HepG2 (cell line): ENCODE data around the gene TMEM62. TPM values are rescaled to one million over a fixed set of nuclear protein-coding genes. Genes with fewer than 3 reads are reported as not detected.
A peak's percentile ranks its signal among the peaks of the same experiment; 100 is the strongest.

Source experiments
- ADNP ChIP-seq: sonication (generic); formaldehyde crosslinking; IDR thresholded peaks from 2 replicates; pipeline ENCODE4 v1.4.0; 2020; ENCODE audit warnings: missing genetic modification reagents
- FOSL1 ChIP-seq: sonication (generic); formaldehyde crosslinking; IDR thresholded peaks from 2 replicates; pipeline ENCODE4 v1.9.0; 2021; ENCODE audit warnings: missing genetic modification reagents, borderline replicate concordance
- GLI4 ChIP-seq: sonication (generic); formaldehyde crosslinking; IDR thresholded peaks from 2 replicates; pipeline ENCODE4 v1.5.1; 2020; ENCODE audit warnings: missing genetic modification reagents, mild to moderate bottlenecking, moderate library complexity, borderline replicate concordance
- IKZF1 ChIP-seq: fragments of 450-650 bp; IDR thresholded peaks from 2 replicates; pipeline ENCODE4 v1.7.1; 2016
- POLR2A ChIP-seq, 2 experiments: IDR thresholded peaks; 2 replicates each; pipeline ENCODE4 v1.6.1; 2011; ENCODE audit warnings: low read depth in 2 of 2, low read length in 2 of 2, mild to moderate bottlenecking in 1 of 2, moderate library complexity in 1 of 2; ENCODE audit not compliant: insufficient read depth in 1 of 2
- RBAK ChIP-seq: sonication (generic); formaldehyde crosslinking; IDR thresholded peaks from 2 replicates; pipeline ENCODE4 v1.5.1; 2020; ENCODE audit warnings: mild to moderate bottlenecking, missing genetic modification reagents
- SIX4 ChIP-seq: sonication (generic); formaldehyde crosslinking; IDR thresholded peaks from 2 replicates; pipeline ENCODE4 v1.4.0; 2020; ENCODE audit warnings: missing genetic modification reagents
- TAF1 ChIP-seq: sonication (generic); formaldehyde crosslinking; IDR thresholded peaks from 2 replicates; pipeline ENCODE4 v1.4.0; 2020; ENCODE audit warnings: missing genetic modification reagents
- ZNF24 ChIP-seq: fragments of 450-650 bp; IDR thresholded peaks from 2 replicates; pipeline ENCODE4 v1.6.1; 2017; ENCODE audit warnings: antibody characterized with exemption, mild to moderate bottlenecking
- ZNF83 ChIP-seq: sonication (generic); formaldehyde crosslinking; IDR thresholded peaks from 2 replicates; pipeline ENCODE4 v1.4.0; 2020; ENCODE audit warnings: missing genetic modification reagents, mild to moderate bottlenecking, borderline replicate concordance
- ZNF883 ChIP-seq: sonication (generic); formaldehyde crosslinking; IDR thresholded peaks from 2 replicates; pipeline ENCODE4 v1.5.1; 2020; ENCODE audit warnings: mild to moderate bottlenecking, missing genetic modification reagents; ENCODE audit errors: not compliant biosample characterization
- ZSCAN20 ChIP-seq: sonication (generic); formaldehyde crosslinking; IDR thresholded peaks from 2 replicates; pipeline ENCODE4 v1.4.0; 2020; ENCODE audit warnings: missing genetic modification reagents, mild to moderate bottlenecking, borderline replicate concordance
- ZSCAN21 ChIP-seq: sonication (generic); formaldehyde crosslinking; IDR thresholded peaks from 2 replicates; pipeline ENCODE4 v1.8.0; 2022; ENCODE audit warnings: mild to moderate bottlenecking, missing genetic modification reagents, moderate library complexity, borderline replicate concordance
- ZZZ3 ChIP-seq: sonication (generic); formaldehyde crosslinking; IDR thresholded peaks from 2 replicates; pipeline ENCODE4 v1.4.0; 2020; ENCODE audit warnings: missing genetic modification reagents, mild to moderate bottlenecking, borderline replicate concordance
- polyA plus RNA-seq, 8 experiments: library from polyadenylated mRNA; depleted of rRNA in 3 of 8; stranded (reverse) in 7 of 8; unstranded in 1 of 8; fragments of >200 nt; fragmentation: Illumina TruSeq in 4 of 8; extraction: Trizol in 4 of 8; gene quantifications; 2 replicates each; pipeline versions ENCODE4 v1.2.1 to v1.2.3, GENCODE V29; 2011 to 2016; ENCODE audit warnings: low read depth in 4 of 8, missing spikeins in 1 of 8, mixed read lengths in 1 of 8; ENCODE audit not compliant: insufficient read depth in 1 of 8
- total RNA-seq, 5 experiments: library from RNA; depleted of rRNA; stranded (reverse); fragments of >200 nt; fragmentation: Illumina TruSeq; extraction: Trizol; gene quantifications; 2 replicates each; pipeline ENCODE4 v1.2.3, GENCODE V29; 2016; ENCODE audit warnings: low read depth in 1 of 5
- TF ChIP-seq, protein P1 (sequence below): sonication (generic); formaldehyde crosslinking; IDR thresholded peaks from 2 replicates; pipeline ENCODE4; 2020; ENCODE audit warnings: missing genetic modification reagents, mild to moderate bottlenecking, borderline replicate concordance
- TF ChIP-seq, protein P2 (sequence below): IDR thresholded peaks from 2 replicates; pipeline ENCODE4 v1.6.1; 2018; ENCODE audit warnings: missing genetic modification reagents, mild to moderate bottlenecking, missing compliant biosample characterization
- TF ChIP-seq, protein P3 (sequence below): sonication (generic); formaldehyde crosslinking; IDR thresholded peaks from 2 replicates; pipeline ENCODE4 v1.9.0; 2021; ENCODE audit warnings: missing genetic modification reagents, borderline replicate concordance
- TF ChIP-seq, protein P4 (sequence below): sonication (generic); formaldehyde crosslinking; conservative IDR thresholded peaks from 2 replicates; pipeline ENCODE4 v1.4.0; 2020; ENCODE audit warnings: missing genetic modification reagents
- TF ChIP-seq, protein P5 (sequence below): sonication (generic); formaldehyde crosslinking; conservative IDR thresholded peaks from 2 replicates; pipeline ENCODE4 v1.8.0; 2022; ENCODE audit warnings: missing genetic modification reagents

TMEM62 gene
- total and polyA plus RNA-seq, 2 of the 13 experiments (the other 11 are each of a cell fraction or from before 2014, with no cell fraction given): 14.2 to 20.9 TPM

DNA sequence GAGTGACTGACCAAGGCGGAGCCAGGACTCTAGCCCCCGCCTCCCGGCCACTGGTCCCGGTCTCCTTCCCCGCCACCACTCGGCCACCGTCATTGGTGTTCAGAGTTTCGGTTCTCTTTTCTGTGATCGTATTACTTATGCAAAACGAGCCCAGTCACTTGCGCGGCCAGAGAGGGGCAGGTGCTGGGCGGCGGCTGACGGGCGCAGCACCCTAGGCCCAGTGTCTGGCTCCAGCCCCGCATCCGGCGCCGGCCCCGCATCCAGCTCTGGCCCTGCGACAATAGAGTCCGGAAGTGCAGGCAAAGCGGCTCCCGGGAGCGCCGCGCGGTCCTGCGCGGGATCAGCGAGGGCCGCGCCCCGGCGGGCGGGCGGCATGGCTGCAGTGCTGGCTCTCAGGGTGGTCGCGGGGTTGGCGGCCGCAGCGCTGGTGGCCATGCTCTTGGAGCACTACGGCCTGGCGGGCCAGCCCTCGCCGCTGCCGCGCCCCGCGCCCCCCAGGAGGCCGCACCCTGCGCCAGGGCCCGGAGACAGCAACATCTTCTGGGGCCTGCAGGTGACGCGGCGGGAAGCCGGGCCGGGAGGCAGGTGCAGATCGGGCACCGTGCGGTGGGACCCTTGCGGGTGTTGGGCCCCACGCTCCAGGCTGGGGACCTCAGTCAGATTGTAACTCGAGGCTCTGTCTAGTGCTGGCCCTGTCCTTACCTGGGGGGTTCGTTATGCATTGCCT is at the start of gene TMEM62 (continued):
- TF ChIP-seq, protein P1, sequence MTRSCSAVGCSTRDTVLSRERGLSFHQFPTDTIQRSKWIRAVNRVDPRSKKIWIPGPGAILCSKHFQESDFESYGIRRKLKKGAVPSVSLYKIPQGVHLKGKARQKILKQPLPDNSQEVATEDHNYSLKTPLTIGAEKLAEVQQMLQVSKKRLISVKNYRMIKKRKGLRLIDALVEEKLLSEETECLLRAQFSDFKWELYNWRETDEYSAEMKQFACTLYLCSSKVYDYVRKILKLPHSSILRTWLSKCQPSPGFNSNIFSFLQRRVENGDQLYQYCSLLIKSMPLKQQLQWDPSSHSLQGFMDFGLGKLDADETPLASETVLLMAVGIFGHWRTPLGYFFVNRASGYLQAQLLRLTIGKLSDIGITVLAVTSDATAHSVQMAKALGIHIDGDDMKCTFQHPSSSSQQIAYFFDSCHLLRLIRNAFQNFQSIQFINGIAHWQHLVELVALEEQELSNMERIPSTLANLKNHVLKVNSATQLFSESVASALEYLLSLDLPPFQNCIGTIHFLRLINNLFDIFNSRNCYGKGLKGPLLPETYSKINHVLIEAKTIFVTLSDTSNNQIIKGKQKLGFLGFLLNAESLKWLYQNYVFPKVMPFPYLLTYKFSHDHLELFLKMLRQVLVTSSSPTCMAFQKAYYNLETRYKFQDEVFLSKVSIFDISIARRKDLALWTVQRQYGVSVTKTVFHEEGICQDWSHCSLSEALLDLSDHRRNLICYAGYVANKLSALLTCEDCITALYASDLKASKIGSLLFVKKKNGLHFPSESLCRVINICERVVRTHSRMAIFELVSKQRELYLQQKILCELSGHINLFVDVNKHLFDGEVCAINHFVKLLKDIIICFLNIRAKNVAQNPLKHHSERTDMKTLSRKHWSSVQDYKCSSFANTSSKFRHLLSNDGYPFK: no peak
- TF ChIP-seq SIX4 (CRISPR knock-in tag) (peak; percentile 56; the same call in 1 of the 2 replicates), TAF1 (peak; percentile 82), GLI4 (CRISPR knock-in tag) (no peak), ZNF883 (CRISPR knock-in tag) (peak; percentile 79), POLR2A (IDR thresholded peaks at IDR 0.05; ENCODE audit: insufficient read depth in 1 of 2, low read depth in 2 of 2, low read length in 2 of 2) (peak; percentile 72 to 80), RBAK (0 out of 2 replicates have a peak, but pooled peaks have one; percentile 10), ZSCAN21 (CRISPR knock-in tag) (no peak), IKZF1 (no peak), ZNF83 (CRISPR knock-in tag) (0 out of 2 replicates have a peak, but pooled peaks have one; percentile 38), ZNF24 (no peak), ZSCAN20 (CRISPR knock-in tag) (peak; percentile 74; the same call in 1 of the 2 replicates), FOSL1 (CRISPR knock-in tag) (peak; percentile 28; the same call in 1 of the 2 replicates), ADNP (CRISPR knock-in tag) (no peak), ZZZ3 (no peak)
- TF ChIP-seq, protein P2, sequence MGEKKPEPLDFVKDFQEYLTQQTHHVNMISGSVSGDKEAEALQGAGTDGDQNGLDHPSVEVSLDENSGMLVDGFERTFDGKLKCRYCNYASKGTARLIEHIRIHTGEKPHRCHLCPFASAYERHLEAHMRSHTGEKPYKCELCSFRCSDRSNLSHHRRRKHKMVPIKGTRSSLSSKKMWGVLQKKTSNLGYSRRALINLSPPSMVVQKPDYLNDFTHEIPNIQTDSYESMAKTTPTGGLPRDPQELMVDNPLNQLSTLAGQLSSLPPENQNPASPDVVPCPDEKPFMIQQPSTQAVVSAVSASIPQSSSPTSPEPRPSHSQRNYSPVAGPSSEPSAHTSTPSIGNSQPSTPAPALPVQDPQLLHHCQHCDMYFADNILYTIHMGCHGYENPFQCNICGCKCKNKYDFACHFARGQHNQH: no peak; the same call in 1 of the 2 replicates
- TF ChIP-seq, protein P3, sequence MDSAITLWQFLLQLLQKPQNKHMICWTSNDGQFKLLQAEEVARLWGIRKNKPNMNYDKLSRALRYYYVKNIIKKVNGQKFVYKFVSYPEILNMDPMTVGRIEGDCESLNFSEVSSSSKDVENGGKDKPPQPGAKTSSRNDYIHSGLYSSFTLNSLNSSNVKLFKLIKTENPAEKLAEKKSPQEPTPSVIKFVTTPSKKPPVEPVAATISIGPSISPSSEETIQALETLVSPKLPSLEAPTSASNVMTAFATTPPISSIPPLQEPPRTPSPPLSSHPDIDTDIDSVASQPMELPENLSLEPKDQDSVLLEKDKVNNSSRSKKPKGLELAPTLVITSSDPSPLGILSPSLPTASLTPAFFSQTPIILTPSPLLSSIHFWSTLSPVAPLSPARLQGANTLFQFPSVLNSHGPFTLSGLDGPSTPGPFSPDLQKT (CRISPR knock-in tag): no peak
- TF ChIP-seq, protein P4, sequence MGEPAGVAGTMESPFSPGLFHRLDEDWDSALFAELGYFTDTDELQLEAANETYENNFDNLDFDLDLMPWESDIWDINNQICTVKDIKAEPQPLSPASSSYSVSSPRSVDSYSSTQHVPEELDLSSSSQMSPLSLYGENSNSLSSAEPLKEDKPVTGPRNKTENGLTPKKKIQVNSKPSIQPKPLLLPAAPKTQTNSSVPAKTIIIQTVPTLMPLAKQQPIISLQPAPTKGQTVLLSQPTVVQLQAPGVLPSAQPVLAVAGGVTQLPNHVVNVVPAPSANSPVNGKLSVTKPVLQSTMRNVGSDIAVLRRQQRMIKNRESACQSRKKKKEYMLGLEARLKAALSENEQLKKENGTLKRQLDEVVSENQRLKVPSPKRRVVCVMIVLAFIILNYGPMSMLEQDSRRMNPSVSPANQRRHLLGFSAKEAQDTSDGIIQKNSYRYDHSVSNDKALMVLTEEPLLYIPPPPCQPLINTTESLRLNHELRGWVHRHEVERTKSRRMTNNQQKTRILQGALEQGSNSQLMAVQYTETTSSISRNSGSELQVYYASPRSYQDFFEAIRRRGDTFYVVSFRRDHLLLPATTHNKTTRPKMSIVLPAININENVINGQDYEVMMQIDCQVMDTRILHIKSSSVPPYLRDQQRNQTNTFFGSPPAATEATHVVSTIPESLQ (CRISPR knock-in tag): 0 out of 2 replicates have a peak, but pooled peaks have one; percentile 36
- TF ChIP-seq, protein P5, sequence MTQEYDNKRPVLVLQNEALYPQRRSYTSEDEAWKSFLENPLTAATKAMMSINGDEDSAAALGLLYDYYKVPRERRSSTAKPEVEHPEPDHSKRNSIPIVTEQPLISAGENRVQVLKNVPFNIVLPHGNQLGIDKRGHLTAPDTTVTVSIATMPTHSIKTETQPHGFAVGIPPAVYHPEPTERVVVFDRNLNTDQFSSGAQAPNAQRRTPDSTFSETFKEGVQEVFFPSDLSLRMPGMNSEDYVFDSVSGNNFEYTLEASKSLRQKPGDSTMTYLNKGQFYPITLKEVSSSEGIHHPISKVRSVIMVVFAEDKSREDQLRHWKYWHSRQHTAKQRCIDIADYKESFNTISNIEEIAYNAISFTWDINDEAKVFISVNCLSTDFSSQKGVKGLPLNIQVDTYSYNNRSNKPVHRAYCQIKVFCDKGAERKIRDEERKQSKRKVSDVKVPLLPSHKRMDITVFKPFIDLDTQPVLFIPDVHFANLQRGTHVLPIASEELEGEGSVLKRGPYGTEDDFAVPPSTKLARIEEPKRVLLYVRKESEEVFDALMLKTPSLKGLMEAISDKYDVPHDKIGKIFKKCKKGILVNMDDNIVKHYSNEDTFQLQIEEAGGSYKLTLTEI (CRISPR knock-in tag): no peak
